SK-N-SH (cell line): ENCODE results near the gene MAN2A2. TPM values are rescaled to one million over a fixed set of nuclear protein-coding genes. Genes with fewer than 3 reads are reported as not detected.

Experiments used
- CTCF ChIA-PET: fragments of 300-600, 350-600 bp; formaldehyde crosslinking; extraction: SDS; loops from one replicate; lab custom pipeline; 2021; lab: Yijun Ruan, JAX
- POLR2A ChIA-PET: fragments of 350-600 bp; sonication (Branson Sonifier 250); formaldehyde crosslinking; extraction: SDS; loops from one replicate; lab custom pipeline; 2020; ENCODE audit warnings: antibody characterized with exemption, inconsistent platforms; lab: Yijun Ruan, JAX
- DNase-seq: peaks from one replicate; pipeline ENCODE4 v3.0.0; 2012
- H2AFZ ChIP-seq: fragments of 200-600 bp; sonication (generic); 2 replicates; pipeline ENCODE4 v1.8.1; 2016; ENCODE audit warnings: antibody characterized with exemption, mild to moderate bottlenecking, low read depth
- H3F3A ChIP-seq: fragments of 200-600 bp; sonication (generic); replicated peaks from 2 replicates; pipeline ENCODE3; 2016; ENCODE audit warnings: antibody characterized with exemption, mild to moderate bottlenecking; ENCODE audit not compliant: insufficient read depth
- H3K27ac ChIP-seq, 2 experiments: fragments of 200-500 bp in 1 of 2; fragments of 200-600 bp in 1 of 2; sonication (Bioruptor generic) in 1 of 2; sonication (generic), shearing (Covaris generic) in 1 of 2; 2 replicates each; pipeline versions ENCODE4 v1.5.1 to v1.6.1; 2014 to 2016; ENCODE audit warnings: low read depth in 2 of 2, inconsistent platforms in 1 of 2, low read length in 1 of 2, mild to moderate bottlenecking in 1 of 2, mixed read lengths in 1 of 2
- H3K27me3 ChIP-seq: fragments of 200-600 bp; sonication (generic), shearing (Covaris generic); 2 replicates; pipeline ENCODE4 v1.6.1; 2016; ENCODE audit warnings: mixed run types; ENCODE audit not compliant: insufficient read depth
- H3K36me3 ChIP-seq, 2 experiments: fragments of 200-500 bp in 1 of 2; fragments of 200-600 bp in 1 of 2; sonication (Bioruptor generic) in 1 of 2; sonication (generic) in 1 of 2; replicated peaks in 1 of 2; 2 replicates each; pipeline versions ENCODE3 to v1.5.1; 2014 to 2016; ENCODE audit warnings: low read length in 1 of 2, mild to moderate bottlenecking in 1 of 2; ENCODE audit not compliant: insufficient read depth in 2 of 2, control insufficient read depth in 1 of 2
- H3K4me1 ChIP-seq, 2 experiments: fragments of 200-500 bp in 1 of 2; fragments of 200-600 bp in 1 of 2; sonication (Bioruptor generic) in 1 of 2; sonication (generic), shearing (Covaris generic) in 1 of 2; 2 replicates each; pipeline versions ENCODE4 v1.5.1 to v1.6.1; 2014 to 2016; ENCODE audit warnings: low read depth in 1 of 2, low read length in 1 of 2, mixed run types in 1 of 2; ENCODE audit not compliant: insufficient read depth in 2 of 2, control insufficient read depth in 1 of 2
- H3K4me2 ChIP-seq: fragments of 200-600 bp; sonication (generic), shearing (Covaris generic); 2 replicates; pipeline ENCODE4 v1.6.1; 2017; ENCODE audit warnings: mixed run types
- H3K4me3 ChIP-seq, 2 experiments: fragments of 200-500 bp in 1 of 2; fragments of 200-600 bp in 1 of 2; sonication (Bioruptor generic) in 1 of 2; sonication (generic), shearing (Covaris generic) in 1 of 2; 2 replicates each; pipeline versions ENCODE4 v1.5.1 to v1.8.1; 2014 to 2016; ENCODE audit warnings: low read depth in 2 of 2, inconsistent platforms in 1 of 2, low read length in 1 of 2, mild to moderate bottlenecking in 1 of 2, mixed read lengths in 1 of 2, moderate library complexity in 1 of 2
- H3K79me2 ChIP-seq: fragments of 200-600 bp; sonication (generic); 2 replicates; pipeline ENCODE4 v1.8.1; 2017; ENCODE audit warnings: mild to moderate bottlenecking; ENCODE audit not compliant: insufficient read depth
- H3K9ac ChIP-seq: fragments of 200-600 bp; sonication (generic); 2 replicates; pipeline ENCODE4 v1.6.1; 2017; ENCODE audit warnings: mixed run types
- H3K9me2 ChIP-seq: fragments of 200-600 bp; sonication (generic); 2 replicates; pipeline ENCODE4 v1.6.1; 2017; ENCODE audit warnings: mixed run types
- H3K9me3 ChIP-seq: fragments of 200-600 bp; sonication (generic); 2 replicates; pipeline ENCODE4 v1.6.1; 2017; ENCODE audit warnings: mixed run types, mild to moderate bottlenecking, moderate library complexity
- H4K20me1 ChIP-seq: fragments of 200-600 bp; sonication (generic); 2 replicates; pipeline ENCODE4 v1.6.1; 2017; ENCODE audit warnings: mild to moderate bottlenecking, mixed run types; ENCODE audit not compliant: insufficient read depth
- CHD2 ChIP-seq: fragments of 150-350 bp; IDR thresholded peaks from 2 replicates; pipeline ENCODE4 v1.6.1; 2018; ENCODE audit warnings: low read length; ENCODE audit not compliant: partially characterized antibody
- FOSL2 ChIP-seq: IDR thresholded peaks from 2 replicates; pipeline ENCODE4 v1.4.0; 2012; ENCODE audit warnings: low read depth, mild to moderate bottlenecking, moderate library complexity, borderline replicate concordance
- NRF1 ChIP-seq: IDR thresholded peaks from 2 replicates; pipeline ENCODE4 v1.6.1; 2012; ENCODE audit warnings: low read depth, mild to moderate bottlenecking, low read length
- RCOR1 ChIP-seq: fragments of 150-350 bp; IDR thresholded peaks from 2 replicates; pipeline ENCODE4 v1.6.1; 2017; ENCODE audit warnings: antibody characterized with exemption, low read length
- SIN3A ChIP-seq: IDR thresholded peaks from 2 replicates; pipeline ENCODE4 v1.6.1; 2012; ENCODE audit warnings: low read depth, mild to moderate bottlenecking, low read length, moderate library complexity, borderline replicate concordance
- TAF1 ChIP-seq: IDR thresholded peaks from 2 replicates; pipeline ENCODE4 v1.6.1; 2012; ENCODE audit warnings: low read depth, mild to moderate bottlenecking, low read length, moderate library complexity, borderline replicate concordance
- YY1 ChIP-seq: IDR thresholded peaks from 2 replicates; pipeline ENCODE4 v1.4.0; 2012; ENCODE audit warnings: low read depth, mild to moderate bottlenecking
- WGBS: methylation state at CpG from one replicate; pipeline ENCODE4 v1.1.6; 2017; ENCODE audit warnings: low lambda C conversion rate; 5-methylcytosine and 5-hydroxymethylcytosine counted together
- polyA plus RNA-seq, 3 experiments: library from polyadenylated mRNA; depleted of rRNA; stranded (reverse); fragments of >200 nt; gene quantifications; 2 replicates each; pipeline ENCODE4 v1.2.3, GENCODE V29; 2012
- TF ChIP-seq, protein P1 (sequence below): IDR thresholded peaks from 2 replicates; pipeline ENCODE4 v1.4.0; 2012; ENCODE audit warnings: low read depth, borderline replicate concordance
- TF ChIP-seq, protein P2 (sequence below): IDR thresholded peaks from 2 replicates; pipeline ENCODE4 v1.6.1; 2012; ENCODE audit warnings: mild to moderate bottlenecking, low read depth, low read length, moderate library complexity
- TF ChIP-seq, protein P3 (sequence below): fragments of 150-350 bp; IDR thresholded peaks from 2 replicates; pipeline ENCODE4 v1.6.1; 2017; ENCODE audit warnings: antibody characterized with exemption, low read length, low read depth, borderline replicate concordance
- TF ChIP-seq, protein P4 (sequence below): fragments of 200-600 bp; sonication (generic); IDR thresholded peaks from 2 replicates; pipeline ENCODE4 v1.6.1; 2017; ENCODE audit warnings: antibody characterized with exemption, mild to moderate bottlenecking, moderate library complexity

The MAN2A2 gene
- polyA plus RNA-seq, 1 of the 3 experiments (the other 2 are of a cell fraction), result 35.0 TPM

DNA sequence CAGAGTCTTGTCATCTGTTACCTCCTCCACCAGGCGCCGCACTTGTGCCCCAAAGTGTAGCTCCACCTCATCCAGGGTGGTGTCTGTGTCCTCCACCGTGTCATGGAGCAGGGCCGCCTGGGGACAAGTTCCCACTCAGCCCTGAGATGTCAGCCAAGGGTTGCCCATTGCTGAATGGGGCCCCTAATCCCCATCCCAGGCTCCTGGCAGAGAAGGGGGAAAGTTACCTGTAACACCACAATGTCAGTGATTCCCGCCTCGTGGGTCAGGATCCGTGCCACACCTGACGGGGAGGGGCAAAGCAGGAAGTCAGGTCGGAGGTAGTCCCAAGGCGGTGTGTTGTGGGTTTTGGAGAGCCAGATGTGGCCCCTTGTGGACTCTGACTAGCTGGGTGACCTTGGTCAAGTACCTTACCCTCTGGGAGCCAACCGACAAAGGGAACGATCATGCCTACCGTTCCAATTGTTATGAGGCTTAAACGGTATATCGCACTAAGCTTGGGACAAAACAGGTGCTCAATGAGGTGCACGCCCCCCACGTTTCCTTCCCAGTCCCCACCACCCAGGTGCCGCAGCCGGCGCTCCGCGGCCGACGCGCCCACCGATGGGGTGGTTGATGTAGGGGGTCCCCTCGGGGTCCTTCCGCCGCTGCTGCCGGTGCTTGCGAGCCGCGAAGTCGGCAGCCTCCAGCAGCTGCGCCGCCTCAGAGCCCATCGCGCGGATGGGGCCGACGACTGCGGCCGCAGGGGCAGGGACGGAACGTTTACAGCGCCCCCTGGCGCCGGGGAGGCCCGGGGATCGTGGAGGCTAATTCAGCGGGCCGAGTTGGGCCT is 28.9 kb downstream of the MAN2A2 start, which contains the start of gene HDDC3 (continued):
- TF ChIP-seq, protein P1, sequence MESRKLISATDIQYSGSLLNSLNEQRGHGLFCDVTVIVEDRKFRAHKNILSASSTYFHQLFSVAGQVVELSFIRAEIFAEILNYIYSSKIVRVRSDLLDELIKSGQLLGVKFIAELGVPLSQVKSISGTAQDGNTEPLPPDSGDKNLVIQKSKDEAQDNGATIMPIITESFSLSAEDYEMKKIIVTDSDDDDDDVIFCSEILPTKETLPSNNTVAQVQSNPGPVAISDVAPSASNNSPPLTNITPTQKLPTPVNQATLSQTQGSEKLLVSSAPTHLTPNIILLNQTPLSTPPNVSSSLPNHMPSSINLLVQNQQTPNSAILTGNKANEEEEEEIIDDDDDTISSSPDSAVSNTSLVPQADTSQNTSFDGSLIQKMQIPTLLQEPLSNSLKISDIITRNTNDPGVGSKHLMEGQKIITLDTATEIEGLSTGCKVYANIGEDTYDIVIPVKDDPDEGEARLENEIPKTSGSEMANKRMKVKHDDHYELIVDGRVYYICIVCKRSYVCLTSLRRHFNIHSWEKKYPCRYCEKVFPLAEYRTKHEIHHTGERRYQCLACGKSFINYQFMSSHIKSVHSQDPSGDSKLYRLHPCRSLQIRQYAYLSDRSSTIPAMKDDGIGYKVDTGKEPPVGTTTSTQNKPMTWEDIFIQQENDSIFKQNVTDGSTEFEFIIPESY, result peak; percentile 34; the same call in 1 of the 2 replicates
- TF ChIP-seq SIN3A (peak; percentile 85; the same call in 1 of the 2 replicates), FOSL2 (no peak), TAF1 (peak; percentile 91), NRF1 (peak; percentile 28; the same call in 1 of the 2 replicates), CHD2 (peak; percentile 61), YY1 (peak; percentile 70)
- TF ChIP-seq, protein P2, sequence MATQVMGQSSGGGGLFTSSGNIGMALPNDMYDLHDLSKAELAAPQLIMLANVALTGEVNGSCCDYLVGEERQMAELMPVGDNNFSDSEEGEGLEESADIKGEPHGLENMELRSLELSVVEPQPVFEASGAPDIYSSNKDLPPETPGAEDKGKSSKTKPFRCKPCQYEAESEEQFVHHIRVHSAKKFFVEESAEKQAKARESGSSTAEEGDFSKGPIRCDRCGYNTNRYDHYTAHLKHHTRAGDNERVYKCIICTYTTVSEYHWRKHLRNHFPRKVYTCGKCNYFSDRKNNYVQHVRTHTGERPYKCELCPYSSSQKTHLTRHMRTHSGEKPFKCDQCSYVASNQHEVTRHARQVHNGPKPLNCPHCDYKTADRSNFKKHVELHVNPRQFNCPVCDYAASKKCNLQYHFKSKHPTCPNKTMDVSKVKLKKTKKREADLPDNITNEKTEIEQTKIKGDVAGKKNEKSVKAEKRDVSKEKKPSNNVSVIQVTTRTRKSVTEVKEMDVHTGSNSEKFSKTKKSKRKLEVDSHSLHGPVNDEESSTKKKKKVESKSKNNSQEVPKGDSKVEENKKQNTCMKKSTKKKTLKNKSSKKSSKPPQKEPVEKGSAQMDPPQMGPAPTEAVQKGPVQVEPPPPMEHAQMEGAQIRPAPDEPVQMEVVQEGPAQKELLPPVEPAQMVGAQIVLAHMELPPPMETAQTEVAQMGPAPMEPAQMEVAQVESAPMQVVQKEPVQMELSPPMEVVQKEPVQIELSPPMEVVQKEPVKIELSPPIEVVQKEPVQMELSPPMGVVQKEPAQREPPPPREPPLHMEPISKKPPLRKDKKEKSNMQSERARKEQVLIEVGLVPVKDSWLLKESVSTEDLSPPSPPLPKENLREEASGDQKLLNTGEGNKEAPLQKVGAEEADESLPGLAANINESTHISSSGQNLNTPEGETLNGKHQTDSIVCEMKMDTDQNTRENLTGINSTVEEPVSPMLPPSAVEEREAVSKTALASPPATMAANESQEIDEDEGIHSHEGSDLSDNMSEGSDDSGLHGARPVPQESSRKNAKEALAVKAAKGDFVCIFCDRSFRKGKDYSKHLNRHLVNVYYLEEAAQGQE, result no peak
- TF ChIP-seq, all 33 proteins: peak for 14

DNA sequence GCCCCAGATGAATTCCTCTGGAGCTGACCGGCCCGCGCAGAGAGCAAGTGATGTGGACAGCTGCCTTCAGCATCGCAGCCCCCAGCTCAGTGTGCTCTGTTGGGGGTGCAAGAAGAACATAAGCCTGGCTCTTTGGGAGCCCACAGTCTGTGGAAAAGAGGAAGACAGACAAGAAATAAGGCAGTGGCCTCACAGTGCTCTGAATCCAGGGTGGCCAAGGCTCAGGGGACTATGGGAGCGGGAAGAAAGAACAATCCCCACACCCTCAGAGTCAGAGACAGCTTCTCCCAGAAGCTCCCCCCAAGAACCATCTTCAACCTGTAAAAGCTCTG is 29.5 kb downstream of the MAN2A2 start:
- Histone ChIP-seq H3K9me3 (no peaks in the 10 kb centered on the region), H3F3A (peaks cover 22% of the 10 kb centered on the region), H3K79me2 (peaks cover 20% of the 10 kb centered on the region), H3K36me3 (peaks cover 0 to 8% of the 10 kb centered on the region in 2 experiments), H3K27me3 (no peaks in the 10 kb centered on the region), H3K9me2 (no peaks in the 10 kb centered on the region), H4K20me1 (no peaks in the 10 kb centered on the region), H3K4me1 (peaks cover 13 to 41% of the 10 kb centered on the region in 2 experiments; a peak in 2 of 4 replicates), H2AFZ (peak overlapping the region; percentile 91), H3K4me2 (peak overlapping the region; percentile 97; the same call in 1 of the 2 replicates), H3K4me3 (peak overlapping the region; percentile 84 to 89; a peak in 3 of 4 replicates), H3K9ac (peak overlapping the region; percentile 74; the same call in 1 of the 2 replicates), H3K27ac (peak overlapping the region; percentile 32 to 40; a peak in 3 of 4 replicates)
- no peak for DNase-seq
- 26% methylated on average over 4 of the region's 5 CpGs for WGBS
- ChIA-PET POLR2A (interaction anchor here (0.6 to 4.8 kb wide), 5 partner anchors 16 to 121 kb away, joined by 3 to 23 read pairs (median 8); partner anchors contain the start of genes MAN2A2 and RCCD1), CTCF (interaction anchor here (0.6 to 11.5 kb wide), 37 partner anchors 10 to 1619 kb away, joined by 3 to 142 read pairs (median 7); partner anchors contain the start of genes BLM, FES, FURIN and MAN2A2)
- TF ChIP-seq, protein P2, result peak; percentile 81; the same call in 1 of the 2 replicates
- no peak for TF ChIP-seq YY1
- no peak for TF ChIP-seq RCOR1
- TF ChIP-seq, protein P3, sequence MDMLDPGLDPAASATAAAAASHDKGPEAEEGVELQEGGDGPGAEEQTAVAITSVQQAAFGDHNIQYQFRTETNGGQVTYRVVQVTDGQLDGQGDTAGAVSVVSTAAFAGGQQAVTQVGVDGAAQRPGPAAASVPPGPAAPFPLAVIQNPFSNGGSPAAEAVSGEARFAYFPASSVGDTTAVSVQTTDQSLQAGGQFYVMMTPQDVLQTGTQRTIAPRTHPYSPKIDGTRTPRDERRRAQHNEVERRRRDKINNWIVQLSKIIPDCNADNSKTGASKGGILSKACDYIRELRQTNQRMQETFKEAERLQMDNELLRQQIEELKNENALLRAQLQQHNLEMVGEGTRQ, result no peak
- TF ChIP-seq, protein P4, sequence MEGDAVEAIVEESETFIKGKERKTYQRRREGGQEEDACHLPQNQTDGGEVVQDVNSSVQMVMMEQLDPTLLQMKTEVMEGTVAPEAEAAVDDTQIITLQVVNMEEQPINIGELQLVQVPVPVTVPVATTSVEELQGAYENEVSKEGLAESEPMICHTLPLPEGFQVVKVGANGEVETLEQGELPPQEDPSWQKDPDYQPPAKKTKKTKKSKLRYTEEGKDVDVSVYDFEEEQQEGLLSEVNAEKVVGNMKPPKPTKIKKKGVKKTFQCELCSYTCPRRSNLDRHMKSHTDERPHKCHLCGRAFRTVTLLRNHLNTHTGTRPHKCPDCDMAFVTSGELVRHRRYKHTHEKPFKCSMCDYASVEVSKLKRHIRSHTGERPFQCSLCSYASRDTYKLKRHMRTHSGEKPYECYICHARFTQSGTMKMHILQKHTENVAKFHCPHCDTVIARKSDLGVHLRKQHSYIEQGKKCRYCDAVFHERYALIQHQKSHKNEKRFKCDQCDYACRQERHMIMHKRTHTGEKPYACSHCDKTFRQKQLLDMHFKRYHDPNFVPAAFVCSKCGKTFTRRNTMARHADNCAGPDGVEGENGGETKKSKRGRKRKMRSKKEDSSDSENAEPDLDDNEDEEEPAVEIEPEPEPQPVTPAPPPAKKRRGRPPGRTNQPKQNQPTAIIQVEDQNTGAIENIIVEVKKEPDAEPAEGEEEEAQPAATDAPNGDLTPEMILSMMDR, result no peak
- TF ChIP-seq, protein P1, result no peak
